OCI-LY7 (cell line): ENCODE results near the gene PRKG1. TPM values are rescaled to one million over a fixed set of nuclear protein-coding genes. Genes with fewer than 3 reads are reported as not detected.

Experiments used
- BruUV-seq: library from RNA; stranded (reverse); fragments of 400-500 nt; replicated peaks from 2 replicates; lab custom pipeline; 2021; lab: Mats Ljungman, UMichigan
- CTCF ChIA-PET: fragments of 300-600 bp; sonication (Branson Sonifier 250); formaldehyde crosslinking; loops from one replicate; lab custom pipeline; 2022; ENCODE audit warnings: antibody characterized with exemption; ENCODE audit not compliant: unreplicated experiment; lab: Charles Lee
- POLR2A ChIA-PET: fragments of 300-600 bp; sonication (Branson Sonifier 250); formaldehyde crosslinking; loops from one replicate; lab custom pipeline; 2022; ENCODE audit warnings: antibody characterized with exemption; lab: Charles Lee
- DNase-seq: peaks from one replicate; pipeline ENCODE4 v3.0.0-alpha.2; 2015; ENCODE audit warnings: low spot score
- H2AFZ ChIP-seq: fragments of 200-600 bp; sonication (generic), shearing (Covaris generic); 2 replicates; pipeline ENCODE4 v1.6.1; 2014; ENCODE audit warnings: mild to moderate bottlenecking, antibody characterized with exemption, low read length, moderate library complexity
- H3K27ac ChIP-seq: fragments of 200-600 bp; sonication (generic); 2 replicates; pipeline ENCODE4 v1.5.1; 2014; ENCODE audit warnings: mixed run types, low read depth, mild to moderate bottlenecking, moderate library complexity, low read length, inconsistent platforms; ENCODE audit not compliant: poor library complexity, severe bottlenecking
- H3K36me3 ChIP-seq: fragments of 200-600 bp; sonication (generic); 2 replicates; pipeline ENCODE4 v1.6.1; 2014; ENCODE audit warnings: mild to moderate bottlenecking, antibody characterized with exemption, low read length, moderate library complexity, mixed read lengths; ENCODE audit not compliant: insufficient read depth
- H3K4me1 ChIP-seq: fragments of 200-600 bp; sonication (generic); 2 replicates; pipeline ENCODE4 v1.5.1; 2014; ENCODE audit warnings: mild to moderate bottlenecking, low read length; ENCODE audit not compliant: insufficient read depth, poor library complexity, severe bottlenecking
- H3K4me2 ChIP-seq: fragments of 200-600 bp; sonication (generic); 2 replicates; pipeline ENCODE4 v1.6.1; 2014; ENCODE audit warnings: mild to moderate bottlenecking, low read length
- H3K4me3 ChIP-seq: fragments of 200-600 bp; sonication (generic); 2 replicates; pipeline ENCODE4 v1.5.1; 2014; ENCODE audit warnings: mild to moderate bottlenecking, low read depth, low read length; ENCODE audit not compliant: poor library complexity, severe bottlenecking
- H3K79me2 ChIP-seq: fragments of 200-600 bp; sonication (generic); 2 replicates; pipeline ENCODE4 v1.6.1; 2016; ENCODE audit warnings: low read depth, mild to moderate bottlenecking, low read length, moderate library complexity, mixed read lengths; ENCODE audit not compliant: insufficient read depth
- H3K9me2 ChIP-seq: fragments of 200-600 bp; sonication (generic); 2 replicates; pipeline ENCODE4 v1.6.1; 2016; ENCODE audit warnings: mild to moderate bottlenecking, low read length, mixed read lengths; ENCODE audit not compliant: insufficient read depth
- H3K9me3 ChIP-seq: fragments of 200-600 bp; sonication (generic); 2 replicates; pipeline ENCODE4 v1.6.1; 2014; ENCODE audit warnings: mild to moderate bottlenecking, mixed run types, low read length, mixed read lengths
- H4K20me1 ChIP-seq: fragments of 200-600 bp; sonication (generic); 2 replicates; pipeline ENCODE4 v1.6.1; 2014; ENCODE audit warnings: mild to moderate bottlenecking, antibody characterized with exemption, low read length, moderate library complexity, mixed read lengths; ENCODE audit not compliant: insufficient read depth
- EZH2phosphoT487 ChIP-seq: fragments of 200-600 bp; sonication (generic); IDR thresholded peaks from 2 replicates; pipeline ENCODE4 v1.6.1; 2018; ENCODE audit warnings: low read depth, borderline replicate concordance, mild to moderate bottlenecking, mixed run types, antibody characterized with exemption, low read length, moderate library complexity, mixed read lengths
- intact Hi-C: fragments of 100-400 bp; cut with micrococcal nuclease; formaldehyde crosslinking; loops from one replicate; pipeline ENCODE4 v1.10.0; 2022; ENCODE audit not compliant: unreplicated experiment
- total RNA-seq, 2 experiments: library from RNA; depleted of rRNA in 1 of 2; stranded (reverse); fragments of >200 nt in 1 of 2; shearing (Covaris generic) in 1 of 2; gene quantifications; 2 replicates each; pipeline ENCODE4 v1.2.3, GENCODE V29; 2014 to 2022
- TF ChIP-seq, protein P1 (sequence below): fragments of 200-600 bp; sonication (generic); conservative IDR thresholded peaks from 2 replicates; pipeline ENCODE4 v1.5.1; 2014; ENCODE audit warnings: mild to moderate bottlenecking, antibody characterized with exemption, low read length, moderate library complexity, mixed read lengths

PRKG1 gene
- total RNA-seq, 2 experiments from 2014 or later = not detected

DNA sequence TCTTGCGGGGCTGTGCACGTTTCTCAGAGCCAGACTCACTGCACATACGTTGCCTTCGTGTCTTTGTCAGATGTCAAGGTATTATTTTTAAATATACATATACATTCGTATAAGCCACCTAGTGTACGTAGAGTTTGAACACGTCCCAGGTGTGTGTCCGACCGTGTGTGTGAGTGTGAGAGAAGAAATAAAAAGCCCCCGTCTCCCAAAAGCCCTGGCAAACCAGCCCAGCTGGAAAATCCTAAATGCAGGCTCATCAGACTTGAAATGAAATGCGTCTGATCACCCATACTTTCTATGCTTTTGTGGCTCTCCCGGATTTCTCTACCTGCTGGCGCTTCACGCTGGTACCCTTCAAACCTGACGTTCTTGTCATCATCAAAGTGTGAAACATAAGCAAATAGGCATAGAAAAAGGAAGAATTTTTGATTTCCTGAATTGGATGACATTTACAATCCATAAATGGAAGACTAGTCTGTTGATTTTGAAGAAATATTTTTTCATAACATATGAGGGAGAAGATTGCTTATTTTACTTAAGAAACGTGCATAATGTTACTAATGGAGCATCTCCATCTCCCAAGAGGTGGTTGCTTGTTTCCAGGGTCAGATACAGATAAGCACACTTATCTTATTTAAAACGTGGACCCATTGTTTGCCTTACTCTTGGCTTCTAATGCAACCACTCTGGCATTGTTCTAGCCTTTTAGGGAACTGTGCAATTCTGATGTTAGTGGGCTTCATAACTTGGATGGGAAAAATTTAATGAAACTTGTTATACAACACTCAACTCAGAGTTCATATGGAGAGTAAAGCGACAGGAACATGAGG, 971 bp downstream of the PRKG1 start:
- Histone ChIP-seq H3K36me3 (no peaks in the 10 kb centered on the region), H3K79me2 (no peaks in the 10 kb centered on the region), H3K9me2 (no peaks in the 10 kb centered on the region), H4K20me1 (no peaks in the 10 kb centered on the region), H3K9me3 (no peaks in the 10 kb centered on the region), H3K4me3 (no peak overlapping the region), H2AFZ (no peak overlapping the region), H3K27ac (no peak overlapping the region), H3K4me2 (no peak overlapping the region), H3K4me1 (no peaks in the 10 kb centered on the region)
- POLR2A ChIA-PET = no interaction called here
- CTCF ChIA-PET = no interaction called here
- no peak for DNase-seq
- TF ChIP-seq EZH2phosphoT487 = no peak
- TF ChIP-seq, protein P1, sequence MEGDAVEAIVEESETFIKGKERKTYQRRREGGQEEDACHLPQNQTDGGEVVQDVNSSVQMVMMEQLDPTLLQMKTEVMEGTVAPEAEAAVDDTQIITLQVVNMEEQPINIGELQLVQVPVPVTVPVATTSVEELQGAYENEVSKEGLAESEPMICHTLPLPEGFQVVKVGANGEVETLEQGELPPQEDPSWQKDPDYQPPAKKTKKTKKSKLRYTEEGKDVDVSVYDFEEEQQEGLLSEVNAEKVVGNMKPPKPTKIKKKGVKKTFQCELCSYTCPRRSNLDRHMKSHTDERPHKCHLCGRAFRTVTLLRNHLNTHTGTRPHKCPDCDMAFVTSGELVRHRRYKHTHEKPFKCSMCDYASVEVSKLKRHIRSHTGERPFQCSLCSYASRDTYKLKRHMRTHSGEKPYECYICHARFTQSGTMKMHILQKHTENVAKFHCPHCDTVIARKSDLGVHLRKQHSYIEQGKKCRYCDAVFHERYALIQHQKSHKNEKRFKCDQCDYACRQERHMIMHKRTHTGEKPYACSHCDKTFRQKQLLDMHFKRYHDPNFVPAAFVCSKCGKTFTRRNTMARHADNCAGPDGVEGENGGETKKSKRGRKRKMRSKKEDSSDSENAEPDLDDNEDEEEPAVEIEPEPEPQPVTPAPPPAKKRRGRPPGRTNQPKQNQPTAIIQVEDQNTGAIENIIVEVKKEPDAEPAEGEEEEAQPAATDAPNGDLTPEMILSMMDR = no peak
- no TSS peak for BruUV-seq
- intact Hi-C loops = no loop called here

DNA sequence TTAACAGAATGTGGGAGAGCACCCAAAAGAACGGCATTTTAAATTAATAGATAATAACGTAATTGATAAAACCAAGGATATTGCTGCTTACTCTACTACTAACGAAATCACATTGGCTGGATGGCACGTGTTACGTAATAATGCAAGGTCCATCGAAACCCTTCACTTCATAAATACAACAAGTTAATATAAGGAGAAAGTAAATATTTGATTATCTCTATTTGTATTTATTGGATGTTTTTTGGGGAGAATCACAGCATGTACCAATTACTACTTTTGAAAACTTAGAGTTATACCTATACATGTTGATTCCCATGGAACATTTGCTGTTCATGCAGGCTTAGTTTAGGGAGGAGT, 1.6 kb downstream of the PRKG1 start:
- Histone ChIP-seq H3K36me3 (no peaks in the 10 kb centered on the region), H3K4me1 (no peaks in the 10 kb centered on the region), H3K4me2 (no peak overlapping the region), H3K27ac (no peak overlapping the region), H3K9me2 (no peaks in the 10 kb centered on the region), H3K79me2 (no peaks in the 10 kb centered on the region), H2AFZ (no peak overlapping the region), H4K20me1 (no peaks in the 10 kb centered on the region), H3K9me3 (no peaks in the 10 kb centered on the region), H3K4me3 (no peak overlapping the region)
- TF ChIP-seq, protein P1 = no peak
- no peak for TF ChIP-seq EZH2phosphoT487
- POLR2A ChIA-PET = no interaction called here
- intact Hi-C loops = no loop called here
- DNase-seq = no peak
- BruUV-seq = no TSS peak
- CTCF ChIA-PET = no interaction called here

DNA sequence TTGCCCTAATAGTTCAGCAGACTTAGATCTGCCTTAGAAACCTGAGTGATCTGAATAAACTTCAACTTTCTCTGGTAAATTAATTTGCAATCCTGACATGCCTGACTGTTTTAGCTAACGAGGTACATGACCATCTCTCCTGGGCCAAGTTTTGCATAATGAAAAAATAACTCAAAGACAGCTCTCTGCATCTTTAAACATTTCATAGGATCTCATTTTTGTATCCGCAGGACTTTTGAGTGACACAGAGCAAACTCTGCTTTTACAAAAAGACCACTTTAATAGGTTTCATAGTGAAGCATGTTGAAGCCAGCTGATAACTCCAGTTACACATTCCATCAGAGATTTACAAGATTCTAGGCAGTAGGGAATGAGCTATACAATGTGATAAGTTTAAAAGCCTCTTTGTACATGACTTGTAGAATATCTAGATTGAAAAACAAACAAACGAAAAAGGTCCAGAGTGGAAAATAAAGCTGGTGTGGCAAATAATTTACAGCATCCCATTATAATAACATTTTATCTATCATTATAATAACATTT, 2.1 kb downstream of the PRKG1 start:
- no peaks in the 10 kb centered on the region for H3K4me1 ChIP-seq
- H3K4me2 ChIP-seq = no peak overlapping the region
- H2AFZ ChIP-seq = no peak overlapping the region
- DNase-seq = no peak
- no peaks in the 10 kb centered on the region for H4K20me1 ChIP-seq
- CTCF ChIA-PET = no interaction called here
- H3K4me3 ChIP-seq = no peak overlapping the region
- no peaks in the 10 kb centered on the region for H3K9me2 ChIP-seq
- TF ChIP-seq EZH2phosphoT487 = no peak
- TF ChIP-seq, protein P1 = no peak
- H3K36me3 ChIP-seq = no peaks in the 10 kb centered on the region
- BruUV-seq = no TSS peak
- H3K79me2 ChIP-seq = no peaks in the 10 kb centered on the region
- H3K27ac ChIP-seq = no peak overlapping the region
- H3K9me3 ChIP-seq = no peaks in the 10 kb centered on the region
- intact Hi-C loops = no loop called here
- POLR2A ChIA-PET = no interaction called here
